ENCODE measurements around the gene FBN3. TPM values are rescaled to one million over a fixed set of nuclear protein-coding genes. Genes with fewer than 3 reads are reported as not detected.

The FBN3 gene
- polyA plus RNA-seq, 1 donor (not counting 4 experiments of a cell fraction or from before 2014, with no cell fraction given): not detected

- H3K79me2 ChIP-seq (ENCODE audit: control insufficient read depth, insufficient read depth, low read length): no peaks in the 10 kb centered on the region
- no peaks in the 10 kb centered on the region for H3K27me3 ChIP-seq (ENCODE audit: control insufficient read depth, extremely low read depth, insufficient read depth, low read length)
- no peaks in the 10 kb centered on the region for H4K20me1 ChIP-seq (ENCODE audit: control insufficient read depth, extremely low read depth, insufficient read depth, low read length)
- DNase-seq (ENCODE audit: low read depth, low spot score) (no peak), FAIRE-seq (no peak)
- no peak overlapping the region for H3K27ac ChIP-seq (ENCODE audit: control insufficient read depth, insufficient read depth, low read length)
- no peak overlapping the region for H3K9ac ChIP-seq (ENCODE audit: control insufficient read depth, extremely low read depth, insufficient read depth, low read length)
- H3K9me3 ChIP-seq (ENCODE audit: control insufficient read depth, low read depth, low read length): peaks cover 3% of the 10 kb centered on the region
- H3K9me1 ChIP-seq (ENCODE audit: control insufficient read depth, extremely low read depth, insufficient read depth, low read length): no peaks in the 10 kb centered on the region
- H3K4me3 ChIP-seq (ENCODE audit: control insufficient read depth in 2 of 3, extremely low read depth in 1 of 3, insufficient read depth in 2 of 3, low read depth in 1 of 3, low read length in 3 of 3): no peak overlapping the region
- no peak for TF ChIP-seq EZH2 (IDR thresholded peaks at IDR 0.05; ENCODE audit: low read length)
- no peak for TF ChIP-seq CTCF (optimal IDR thresholded peaks at IDR 0.05 in 1 of 3, IDR thresholded peaks at IDR 0.05 in 1 of 3, conservative IDR thresholded peaks at IDR 0.05 in 1 of 3; ENCODE audit: extremely low read depth in 1 of 3, insufficient read depth in 2 of 3, low read length in 3 of 3)
- H3K4me2 ChIP-seq (ENCODE audit: control insufficient read depth, extremely low read depth, insufficient read depth, low read depth, low read length): no peak overlapping the region
- H3K4me1 ChIP-seq (ENCODE audit: control insufficient read depth, extremely low read depth, insufficient read depth, low read length): no peaks in the 10 kb centered on the region
- no peaks in the 10 kb centered on the region for H3K36me3 ChIP-seq (ENCODE audit: control insufficient read depth in 2 of 2, extremely low read depth in 1 of 2, insufficient read depth in 2 of 2, low read length in 2 of 2)
- dilution Hi-C loops (cut with MboI; ENCODE audit: extremely low pct_ligation_motif_present, low sequenced_read_pairs): no loop called here
- no peak overlapping the region for H2AFZ ChIP-seq (ENCODE audit: control insufficient read depth, low read length)
These were observed 83.5 kb downstream of the FBN3 start for GRCh38 chr19:8065875-8066261.

GRCh38 chr19:8064911-8065874, 84.2 kb downstream of the FBN3 start:
- dilution Hi-C loops (cut with MboI; ENCODE audit: extremely low pct_ligation_motif_present, low sequenced_read_pairs): no loop called here
- H3K9me1 ChIP-seq (ENCODE audit: control insufficient read depth, extremely low read depth, insufficient read depth, low read length): no peaks in the 10 kb centered on the region
- no peak overlapping the region for H3K4me2 ChIP-seq (ENCODE audit: control insufficient read depth, extremely low read depth, insufficient read depth, low read depth, low read length)
- no peaks in the 10 kb centered on the region for H3K4me1 ChIP-seq (ENCODE audit: control insufficient read depth, extremely low read depth, insufficient read depth, low read length)
- H3K36me3 ChIP-seq (ENCODE audit: control insufficient read depth in 2 of 2, extremely low read depth in 1 of 2, insufficient read depth in 2 of 2, low read length in 2 of 2): no peaks in the 10 kb centered on the region
- FAIRE-seq (no peak), DNase-seq (ENCODE audit: low read depth, low spot score) (no peak)
- no peak overlapping the region for H3K4me3 ChIP-seq (ENCODE audit: control insufficient read depth in 2 of 3, extremely low read depth in 1 of 3, insufficient read depth in 2 of 3, low read depth in 1 of 3, low read length in 3 of 3)
- peaks cover 3% of the 10 kb centered on the region for H3K9me3 ChIP-seq (ENCODE audit: control insufficient read depth, low read depth, low read length)
- H4K20me1 ChIP-seq (ENCODE audit: control insufficient read depth, extremely low read depth, insufficient read depth, low read length): no peaks in the 10 kb centered on the region
- no peak overlapping the region for H2AFZ ChIP-seq (ENCODE audit: control insufficient read depth, low read length)
- H3K79me2 ChIP-seq (ENCODE audit: control insufficient read depth, insufficient read depth, low read length): no peaks in the 10 kb centered on the region
- no peak overlapping the region for H3K27ac ChIP-seq (ENCODE audit: control insufficient read depth, insufficient read depth, low read length)
- no peaks in the 10 kb centered on the region for H3K27me3 ChIP-seq (ENCODE audit: control insufficient read depth, extremely low read depth, insufficient read depth, low read length)
- TF ChIP-seq CTCF (optimal IDR thresholded peaks at IDR 0.05 in 1 of 3, IDR thresholded peaks at IDR 0.05 in 1 of 3, conservative IDR thresholded peaks at IDR 0.05 in 1 of 3; ENCODE audit: extremely low read depth in 1 of 3, insufficient read depth in 2 of 3, low read length in 3 of 3): no peak
- no peak overlapping the region for H3K9ac ChIP-seq (ENCODE audit: control insufficient read depth, extremely low read depth, insufficient read depth, low read length)

Measured in keratinocyte (primary cell).